K562 (cell line): ENCODE measurements around the gene GART. TPM values are rescaled to one million over a fixed set of nuclear protein-coding genes. Genes with fewer than 3 reads are reported as not detected.
A peak's percentile ranks its signal among the peaks of the same experiment; 100 is the strongest.

Experiments
- AFF1 ChIP-seq, 2 experiments: fragments of 450-650 bp; IDR thresholded peaks; 2 replicates each; pipeline ENCODE4 v1.6.1; 2018; ENCODE audit warnings: mild to moderate bottlenecking in 2 of 2, low read depth in 1 of 2; ENCODE audit not compliant: partially characterized antibody in 2 of 2
- ARID1B ChIP-seq: fragments of 450-650 bp; IDR thresholded peaks from 2 replicates; pipeline ENCODE4 v1.6.1; 2016; ENCODE audit warnings: antibody characterized with exemption, mild to moderate bottlenecking, inconsistent platforms
- DDX20 ChIP-seq: fragments of 450-650 bp; IDR thresholded peaks from 2 replicates; pipeline ENCODE4 v1.6.1; 2016; ENCODE audit warnings: missing genetic modification characterization, low read depth, mild to moderate bottlenecking, missing compliant biosample characterization, moderate library complexity
- E2F8 ChIP-seq: fragments of 450-650 bp; IDR thresholded peaks from 2 replicates; pipeline ENCODE4 v1.7.1; 2018; ENCODE audit warnings: mild to moderate bottlenecking, low read depth; ENCODE audit not compliant: partially characterized antibody
- FOXJ3 ChIP-seq: sonication (generic); formaldehyde crosslinking; IDR thresholded peaks from 2 replicates; pipeline ENCODE4 v1.4.0; 2020; ENCODE audit warnings: mild to moderate bottlenecking, missing genetic modification reagents
- HBP1 ChIP-seq: fragments of 450-650 bp; formaldehyde crosslinking; IDR thresholded peaks from 2 replicates; pipeline ENCODE4 v1.4.0; 2022; ENCODE audit warnings: missing genetic modification characterization
- LEF1 ChIP-seq: fragments of 450-650 bp; IDR thresholded peaks from 2 replicates; pipeline ENCODE4 v1.6.1; 2016; ENCODE audit warnings: mild to moderate bottlenecking
- MCM7 ChIP-seq, 2 experiments: fragments of 450-650 bp; IDR thresholded peaks; 2 replicates each; pipeline ENCODE4 v1.6.1; 2016 to 2018
- MLX ChIP-seq, 2 experiments: fragments of 450-650 bp in 1 of 2; sonication (generic) in 1 of 2; formaldehyde crosslinking; conservative IDR thresholded peaks; 2 replicates each; pipeline versions ENCODE4 v1.4.0 to v1.8.1; 2020 to 2022; ENCODE audit warnings: mild to moderate bottlenecking in 1 of 2, missing genetic modification reagents in 1 of 2
- POLR2AphosphoS2 ChIP-seq: IDR thresholded peaks from 2 replicates; pipeline ENCODE4 v1.6.1; 2012; ENCODE audit warnings: low read length, improper control_type of control experiment
- POU5F1 ChIP-seq: fragments of 150-350 bp; IDR thresholded peaks from 2 replicates; pipeline ENCODE4 v1.6.1; 2014; ENCODE audit warnings: borderline replicate concordance, low read length, low read depth, mild to moderate bottlenecking; ENCODE audit not compliant: partially characterized antibody
- PRMT5 ChIP-seq: sonication (generic); formaldehyde crosslinking; IDR thresholded peaks from 2 replicates; pipeline ENCODE4 v1.5.0; 2020; ENCODE audit warnings: missing genetic modification reagents
- SMARCC2 ChIP-seq: fragments of 450-650 bp; IDR thresholded peaks from 2 replicates; pipeline ENCODE4 v1.6.1; 2017; ENCODE audit warnings: antibody characterized with exemption, moderate library complexity, mild to moderate bottlenecking, low read depth
- ZC3H8 ChIP-seq: fragments of 450-650 bp; IDR thresholded peaks from 2 replicates; pipeline ENCODE4 v1.6.1; 2017
- ZFP1 ChIP-seq: fragments of 450-650 bp; formaldehyde crosslinking; IDR thresholded peaks from 2 replicates; pipeline ENCODE4 v1.4.0; 2020; ENCODE audit warnings: mild to moderate bottlenecking, mixed read lengths
- ZNF384 ChIP-seq: IDR thresholded peaks from 2 replicates; pipeline ENCODE4 v1.6.1; 2012; ENCODE audit warnings: low read depth, low read length, improper control_type of control experiment
- ZNF696 ChIP-seq: fragments of 250-450 bp; sonication (Bioruptor Pico); conservative IDR thresholded peaks from 2 replicates; pipeline ENCODE4 v1.4.0; 2020; ENCODE audit warnings: mild to moderate bottlenecking, moderate library complexity
- polyA plus RNA-seq, 8 experiments: library from polyadenylated mRNA; depleted of rRNA in 4 of 8; stranded (reverse) in 5 of 8; unstranded in 3 of 8; fragments of >200 nt; fragmentation: Nextera tagmentation in 2 of 8; fragmentation: Illumina TruSeq in 1 of 8; extraction: Ambion mirVana in 2 of 8; extraction: Trizol in 1 of 8; gene quantifications; 2 replicates each; pipeline versions ENCODE4 v1.2.1 to v1.2.3, GENCODE V29; 2011 to 2014; ENCODE audit warnings: inconsistent platforms in 1 of 8, missing spikeins in 1 of 8
- total RNA-seq, 7 experiments: library from RNA; depleted of rRNA in 6 of 7; stranded (reverse); fragments of >200 nt in 6 of 7; fragmentation: Illumina TruSeq in 2 of 7; extraction: Trizol in 2 of 7; gene quantifications; 2 replicates each; pipeline versions ENCODE4 v1.2.1 to v1.2.3, GENCODE V29; 2011 to 2021; ENCODE audit warnings: low replicate concordance in 1 of 7
- TF ChIP-seq, protein P1 (sequence below): fragments of 250-450 bp; sonication (Bioruptor Pico); IDR thresholded peaks from 2 replicates; pipeline ENCODE4 v1.6.1; 2021; ENCODE audit warnings: mild to moderate bottlenecking

Gene GART
- total and polyA plus RNA-seq, 9 of the 15 experiments (the other 6 are each of a cell fraction or from before 2014, with no cell fraction given): 141 to 429 (median 349) TPM

DNA sequence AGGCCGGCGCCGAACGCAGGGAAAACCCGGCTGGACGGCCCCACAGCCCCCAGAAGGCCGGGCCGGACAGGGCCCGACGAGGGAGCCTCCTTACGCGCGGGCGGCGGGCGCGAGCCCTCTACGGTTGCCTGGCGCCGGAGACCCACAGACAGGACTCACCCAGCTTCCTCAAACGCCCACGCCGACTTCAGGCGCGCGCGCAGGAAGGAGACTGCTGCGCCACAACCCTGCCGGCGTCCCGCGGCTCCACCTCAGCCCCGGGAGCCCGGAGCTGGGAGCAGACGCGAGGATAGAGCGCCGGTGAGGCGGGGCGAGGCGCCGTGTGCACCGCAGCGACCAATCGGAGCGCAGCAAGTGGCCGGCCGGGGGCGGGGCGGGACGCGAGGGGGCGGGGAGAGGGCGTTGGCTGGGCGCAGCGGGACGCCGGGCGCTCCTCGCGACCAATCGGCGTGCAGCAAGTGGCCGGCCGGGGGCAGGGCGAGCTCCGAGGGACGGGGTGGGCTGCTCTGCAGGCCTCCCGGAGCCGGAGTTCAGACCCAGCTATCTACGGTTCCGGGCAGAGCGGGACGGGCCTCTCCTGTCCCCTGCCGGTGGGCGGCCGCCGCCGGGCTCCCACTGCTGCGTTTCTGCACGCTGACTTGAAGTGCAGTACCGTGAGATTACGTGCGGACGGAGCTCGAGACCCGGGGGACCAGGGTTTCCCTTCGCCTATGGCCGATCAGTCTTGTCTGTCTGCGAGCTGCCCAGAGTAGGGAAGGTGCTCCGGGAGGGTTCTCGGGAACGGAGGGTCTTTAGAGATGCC lies 62.0 kb downstream of the GART start, which contains the start of gene TMEM50B (continued):
- TF ChIP-seq LEF1: 0 out of 2 replicates have a peak, but pooled peaks have one; percentile 14
- TF ChIP-seq E2F8: no peak
- no peak for TF ChIP-seq POU5F1
- no peak for TF ChIP-seq HBP1
- no peak for TF ChIP-seq ZFP1 (CRISPR knock-in tag)
- TF ChIP-seq MLX (CRISPR knock-in tag; conservative IDR thresholded peaks at IDR 0.05): no peak
- no peak; the same call in 1 of the 2 replicates for TF ChIP-seq ZNF384
- no peak for TF ChIP-seq SMARCC2
- TF ChIP-seq ZNF696 (CRISPR knock-in tag): no peak
- peak; percentile 29; the same call in 1 of the 2 replicates for TF ChIP-seq ARID1B
- TF ChIP-seq, protein P1, sequence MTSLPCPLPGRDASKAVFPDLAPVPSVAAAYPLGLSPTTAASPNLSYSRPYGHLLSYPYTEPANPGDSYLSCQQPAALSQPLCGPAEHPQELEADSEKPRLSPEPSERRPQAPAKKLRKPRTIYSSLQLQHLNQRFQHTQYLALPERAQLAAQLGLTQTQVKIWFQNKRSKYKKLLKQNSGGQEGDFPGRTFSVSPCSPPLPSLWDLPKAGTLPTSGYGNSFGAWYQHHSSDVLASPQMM (CRISPR knock-in tag): no peak
- no peak; the same call in 1 of the 2 replicates for TF ChIP-seq POLR2AphosphoS2
- no peak for TF ChIP-seq DDX20
- TF ChIP-seq PRMT5: no peak
- TF ChIP-seq AFF1 (IDR thresholded peaks at IDR 0.05; ENCODE audit: low read depth in 1 of 2, partially characterized antibody in 2 of 2): peak; percentile 51 to 76
- TF ChIP-seq ZC3H8: no peak
- no peak for TF ChIP-seq FOXJ3
- no peak for TF ChIP-seq MCM7 (IDR thresholded peaks at IDR 0.05)
